Spleen (tissue), 11 donors: ENCODE data around the gene STIM1. TPM values are rescaled to one million over a fixed set of nuclear protein-coding genes. Genes with fewer than 3 reads are reported as not detected.

ENCODE experiments used
- DNase-seq: peaks from one replicate; pipeline ENCODE4 v3.0.0-alpha.2; 2020
- H3K27ac ChIP-seq, 8 donors: fragments of 200-600 bp; sonication (generic) in 7 of 8; 1 replicate in 4 of 8; 2 replicates in 4 of 8; pipeline versions ENCODE4 v1.5.0 to v1.8.0; 2016 to 2021; ENCODE audit warnings: inconsistent platforms in 4 of 8, mild to moderate bottlenecking in 4 of 8, moderate library complexity in 1 of 8
- H3K27me3 ChIP-seq, 7 donors: fragments of 200-600 bp; sonication (generic) in 6 of 7; replicated peaks in 1 of 7; 1 replicate in 4 of 7; 2 replicates in 3 of 7; pipeline versions ENCODE4 v1.5.0 to v1.8.0; 2016 to 2021; ENCODE audit warnings: inconsistent platforms in 3 of 7, mild to moderate bottlenecking in 1 of 7
- H3K36me3 ChIP-seq, 6 donors: fragments of 200-600 bp; sonication (generic) in 5 of 6; 1 replicate in 4 of 6; 2 replicates in 2 of 6; pipeline versions ENCODE4 v1.5.0 to v1.8.0; 2016 to 2021; ENCODE audit warnings: inconsistent platforms in 2 of 6
- H3K4me1 ChIP-seq, 6 donors: fragments of 200-600 bp; sonication (generic) in 5 of 6; 1 replicate in 3 of 6; 2 replicates in 3 of 6; pipeline versions ENCODE4 v1.5.0 to v1.8.0; 2016 to 2021; ENCODE audit warnings: inconsistent platforms in 3 of 6
- H3K4me3 ChIP-seq, 8 donors: fragments of 200-600 bp; sonication (generic) in 7 of 8; 1 replicate in 4 of 8; 2 replicates in 4 of 8; pipeline versions ENCODE4 v1.5.0 to v1.8.0; 2016 to 2021; ENCODE audit warnings: inconsistent platforms in 4 of 8, mild to moderate bottlenecking in 4 of 8, moderate library complexity in 2 of 8
- H3K9me3 ChIP-seq, 8 donors: fragments of 200-600 bp; sonication (generic) in 7 of 8; 1 replicate in 4 of 8; 2 replicates in 4 of 8; pipeline versions ENCODE4 v1.5.0 to v1.8.0; 2016 to 2021; ENCODE audit warnings: inconsistent platforms in 4 of 8
- CTCF ChIP-seq, 11 experiments: fragments of 200-600 bp in 7 of 11; fragments of 450-650 bp in 4 of 11; sonication (generic) in 4 of 11; IDR thresholded peaks in 8 of 11; conservative IDR thresholded peaks in 3 of 11; 1 replicate in 7 of 11; 2 replicates in 4 of 11; pipeline versions ENCODE4 v1.4.0 to v1.8.0; 2016 to 2021; ENCODE audit warnings: antibody characterized with exemption in 11 of 11, inconsistent platforms in 4 of 11, mild to moderate bottlenecking in 1 of 11
- POLR2A ChIP-seq, 3 donors: fragments of 450-650 bp; IDR thresholded peaks; one replicate each; pipeline ENCODE4 v1.5.1; 2017; ENCODE audit warnings: antibody characterized with exemption in 3 of 3, mild to moderate bottlenecking in 1 of 3
- POLR2AphosphoS5 ChIP-seq, 3 donors: sonication (generic); formaldehyde crosslinking; IDR thresholded peaks; one replicate each; pipeline ENCODE4 v1.5.1; 2017; ENCODE audit warnings: antibody characterized with exemption in 3 of 3
- WGBS, 5 donors: extraction: QIAGEN DNeasy Blood & Tissue Kit in 3 of 5; methylation state at CpG; one replicate each; pipeline versions ENCODE4 v1.1.5 to v1.1.7; 2013 to 2018; 5-methylcytosine and 5-hydroxymethylcytosine counted together
- intact Hi-C: fragments of 100-400 bp; cut with DNase I; formaldehyde crosslinking; loops from one replicate; pipeline ENCODE4 v1.15.0; 2023; ENCODE audit warnings: low total_unique reads
- polyA plus RNA-seq, 3 donors: library from polyadenylated mRNA; stranded (reverse); fragments of 200-250 nt; gene quantifications; one replicate each; pipeline ENCODE4 v1.2.1, GENCODE V29; 2013
- total RNA-seq, 7 donors: library from RNA; depleted of rRNA in 3 of 7; stranded (reverse); fragments of >200 nt in 3 of 7; fragmentation: NEBNext Ultra II Directional in 4 of 7; extraction: Animal tissue kit (Norgen Biotek cat#: 25700) in 4 of 7; gene quantifications; one replicate each; pipeline versions ENCODE4 v1.1.0 to v1.2.1, GENCODE V29; 2016 to 2021
- donor health status: healthy with polysubstance abuse.
- donor health status: DM: no; HTN: no; CAD: no; lungs with moderate emphysema.
- donor health status: DM: no; HTN: no; CAD: no.
- donor health status: Bipolar disorder and iron deficiency.
- donor health status: healthy.
- donor health status: DM: no; HTN: no; CAD: no.
- donor health status: DM: yes; HTN: yes; CAD: no.

Gene STIM1
- total and polyA plus RNA-seq, 10 donors: 13.0 to 85.2 (median 58.0) TPM

- no peaks in the 10 kb centered on the region for H3K9me3 ChIP-seq
- WGBS, 5 donors: 59 to 84% (median 75%) methylated on average over 1 of the region's 1 CpG
- TF ChIP-seq POLR2AphosphoS5 (IDR thresholded peaks at IDR 0.05): no peak
- no peak for TF ChIP-seq POLR2A (IDR thresholded peaks at IDR 0.05)
- no peak for TF ChIP-seq CTCF (IDR thresholded peaks at IDR 0.05 in 8 of 11, conservative IDR thresholded peaks at IDR 0.05 in 3 of 11)
- H3K27me3 ChIP-seq: no peaks in the 10 kb centered on the region
- intact Hi-C loops: no loop called here
- peaks cover 6 to 100% (median 66%) of the 10 kb centered on the region in 6 donors for H3K4me1 ChIP-seq
- H3K4me3 ChIP-seq: no peak overlapping the region
- H3K27ac ChIP-seq: peak overlapping the region in 2 of 8 donors; percentile 10 to 43
- DNase-seq: no peak
- no peaks in the 10 kb centered on the region for H3K36me3 ChIP-seq
These were observed 31.5 kb downstream of the STIM1 start for GRCh38 chr11:3886985-3887384.

GRCh38 chr11:3888876-3889275 is 33.4 kb downstream of the STIM1 start:
- no peak overlapping the region for H3K4me3 ChIP-seq
- peaks cover 17 to 99% (median 74%) of the 10 kb centered on the region in 6 donors for H3K4me1 ChIP-seq
- no peak for DNase-seq
- no peaks in the 10 kb centered on the region for H3K9me3 ChIP-seq
- intact Hi-C loops: no loop called here
- no peak for TF ChIP-seq POLR2A (IDR thresholded peaks at IDR 0.05)
- TF ChIP-seq CTCF (IDR thresholded peaks at IDR 0.05 in 8 of 11, conservative IDR thresholded peaks at IDR 0.05 in 3 of 11): no peak
- no peak for TF ChIP-seq POLR2AphosphoS5 (IDR thresholded peaks at IDR 0.05)
- H3K27ac ChIP-seq: no peak overlapping the region
- H3K36me3 ChIP-seq: peaks cover 0 to 9% (median 0%) of the 10 kb centered on the region in 6 donors
- no peaks in the 10 kb centered on the region for H3K27me3 ChIP-seq

GRCh38 chr11:3890014-3890413 is 34.5 kb downstream of the STIM1 start:
- peak overlapping the region in 2 of 8 donors; percentile 2 to 5 for H3K27ac ChIP-seq
- no peak overlapping the region for H3K4me3 ChIP-seq
- peaks cover 19 to 99% (median 81%) of the 10 kb centered on the region in 6 donors for H3K4me1 ChIP-seq
- 95 to 99% (median 97%) methylated on average over 2 of the region's 2 CpGs for WGBS, 5 donors
- intact Hi-C loops: no loop called here
- no peaks in the 10 kb centered on the region for H3K9me3 ChIP-seq
- H3K27me3 ChIP-seq: no peaks in the 10 kb centered on the region
- DNase-seq: no peak
- no peak for TF ChIP-seq POLR2AphosphoS5 (IDR thresholded peaks at IDR 0.05)
- TF ChIP-seq CTCF (IDR thresholded peaks at IDR 0.05 in 8 of 11, conservative IDR thresholded peaks at IDR 0.05 in 3 of 11): no peak
- TF ChIP-seq POLR2A (IDR thresholded peaks at IDR 0.05): no peak
- H3K36me3 ChIP-seq: peaks cover 0 to 9% (median 0%) of the 10 kb centered on the region in 6 donors

GRCh38 chr11:3890806-3891205 is 35.3 kb downstream of the STIM1 start:
- no peak for DNase-seq
- Histone ChIP-seq H3K4me3 (no peak overlapping the region), H3K9me3 (no peaks in the 10 kb centered on the region), H3K36me3 (peaks cover 0 to 9% (median 0%) of the 10 kb centered on the region in 6 donors), H3K4me1 (peaks cover 23 to 97% (median 82%) of the 10 kb centered on the region in 6 donors), H3K27me3 (no peaks in the 10 kb centered on the region), H3K27ac (peak overlapping the region in 2 of 8 donors; percentile 2 to 5)
- intact Hi-C loops: no loop called here
- TF ChIP-seq CTCF (IDR thresholded peaks at IDR 0.05 in 8 of 11, conservative IDR thresholded peaks at IDR 0.05 in 3 of 11) (no peak), POLR2AphosphoS5 (IDR thresholded peaks at IDR 0.05) (no peak), POLR2A (IDR thresholded peaks at IDR 0.05) (no peak)
- WGBS, 5 donors: 49 to 77% (median 55%) methylated on average over 1 of the region's 1 CpG
